Measurements from ENCODE around the gene FZD4. TPM values are rescaled to one million over a fixed set of nuclear protein-coding genes. Genes with fewer than 3 reads are reported as not detected.

The FZD4 gene
- total and polyA plus RNA-seq, 9 donors: 14.0 to 53.5 (median 23.3) TPM

GRCh38 chr11:86906198-86906597, 49.0 kb downstream of the FZD4 start:
- no peaks in the 10 kb centered on the region for H3K27me3 ChIP-seq
- H3K27ac ChIP-seq: no peak overlapping the region
- no peaks in the 10 kb centered on the region for H3K9me3 ChIP-seq
- TF ChIP-seq EP300 (IDR thresholded peaks at IDR 0.05) (no peak), POLR2A (IDR thresholded peaks at IDR 0.05) (no peak), CTCF (IDR thresholded peaks at IDR 0.05) (no peak)
- intact Hi-C loops (cut with DNase I): loop anchor here in 2 of 4 donors (10.0 kb wide), 2 partner anchors 451 to 461 kb away; no protein-coding TSS in a partner anchor
- no peak for DNase-seq
- no peak overlapping the region for H3K4me3 ChIP-seq
- H3K36me3 ChIP-seq: no peaks in the 10 kb centered on the region
- no peaks in the 10 kb centered on the region for H3K4me1 ChIP-seq (ENCODE audit: insufficient read depth)
- WGBS, 3 donors: 93 to 94% (median 93%) methylated on average over 24 of the region's 24 CpGs

GRCh38 chr11:86905252-86905651, 49.9 kb downstream of the FZD4 start:
- DNase-seq: no peak
- H3K27ac ChIP-seq: no peak overlapping the region
- TF ChIP-seq EP300 (IDR thresholded peaks at IDR 0.05) (no peak), POLR2A (IDR thresholded peaks at IDR 0.05) (no peak), CTCF (IDR thresholded peaks at IDR 0.05) (no peak)
- no peaks in the 10 kb centered on the region for H3K36me3 ChIP-seq
- H3K27me3 ChIP-seq: no peaks in the 10 kb centered on the region
- WGBS, 3 donors: 96 to 97% (median 96%) methylated on average over 3 of the region's 3 CpGs
- no peaks in the 10 kb centered on the region for H3K4me1 ChIP-seq (ENCODE audit: insufficient read depth)
- intact Hi-C loops (cut with DNase I): loop anchor here in 2 of 4 donors (10.0 kb wide), 2 partner anchors 450 to 460 kb away; no protein-coding TSS in a partner anchor
- H3K9me3 ChIP-seq: no peaks in the 10 kb centered on the region
- H3K4me3 ChIP-seq: no peak overlapping the region

- intact Hi-C loops (cut with DNase I): loop anchor here in 2 of 4 donors (10.0 kb wide), 2 partner anchors 449 to 459 kb away; no protein-coding TSS in a partner anchor
- Histone ChIP-seq H3K27ac (no peak overlapping the region), H3K27me3 (no peaks in the 10 kb centered on the region), H3K36me3 (no peaks in the 10 kb centered on the region), H3K9me3 (no peaks in the 10 kb centered on the region), H3K4me1 (ENCODE audit: insufficient read depth) (no peaks in the 10 kb centered on the region), H3K4me3 (no peak overlapping the region)
- WGBS, 3 donors: 86 to 90% (median 89%) methylated on average over 2 of the region's 2 CpGs
- DNase-seq: no peak
- TF ChIP-seq EP300 (IDR thresholded peaks at IDR 0.05): no peak
- TF ChIP-seq CTCF (IDR thresholded peaks at IDR 0.05): no peak
- no peak for TF ChIP-seq POLR2A (IDR thresholded peaks at IDR 0.05)
These were observed 51.2 kb downstream of the FZD4 start for GRCh38 chr11:86904001-86904400.

- Histone ChIP-seq H3K27ac (no peak overlapping the region), H3K9me3 (no peaks in the 10 kb centered on the region), H3K4me1 (ENCODE audit: insufficient read depth) (no peaks in the 10 kb centered on the region), H3K27me3 (no peaks in the 10 kb centered on the region), H3K36me3 (no peaks in the 10 kb centered on the region), H3K4me3 (no peak overlapping the region)
- intact Hi-C loops (cut with DNase I): loop anchor here in 2 of 4 donors (10.0 kb wide), 2 partner anchors 448 to 458 kb away; no protein-coding TSS in a partner anchor
- no peak for TF ChIP-seq POLR2A (IDR thresholded peaks at IDR 0.05)
- TF ChIP-seq CTCF (IDR thresholded peaks at IDR 0.05): no peak
- TF ChIP-seq EP300 (IDR thresholded peaks at IDR 0.05): no peak
- DNase-seq: no peak
- 84 to 92% (median 88%) methylated on average over 1 of the region's 1 CpG for WGBS, 3 donors
These were observed 52.9 kb downstream of the FZD4 start for GRCh38 chr11:86902345-86902744.

Measured in ovary (tissue), 9 donors.